ENCODE data around the gene EED.
"Not testable (repeated sequence)": the region's sequence is repeated elsewhere in the genome, so short reads cannot be mapped to it uniquely, and the experiment has no call there.

EED gene

GRCh38 chr11:86212019-86212611 lies 32.4 kb upstream of the EED start:
- intact Hi-C loops (cut with DNase I), result no loop called here
- no peak for DNase-seq

- no peak for DNase-seq
- intact Hi-C loops (cut with DNase I), result loop anchor here (5.0 kb wide), 1 partner anchor 272 kb away; no protein-coding TSS in a partner anchor
Observed at GRCh38 chr11:86214710-86215109, 29.8 kb upstream of the EED start.

- intact Hi-C loops (cut with DNase I), result loop anchor here (5.0 kb wide), 1 partner anchor 276 kb away; no protein-coding TSS in a partner anchor
- DNase-seq, result peak; percentile 17 to 90 (median 74)
Observed at GRCh38 chr11:86218125-86219084, 26.1 kb upstream of the EED start.

DNA sequence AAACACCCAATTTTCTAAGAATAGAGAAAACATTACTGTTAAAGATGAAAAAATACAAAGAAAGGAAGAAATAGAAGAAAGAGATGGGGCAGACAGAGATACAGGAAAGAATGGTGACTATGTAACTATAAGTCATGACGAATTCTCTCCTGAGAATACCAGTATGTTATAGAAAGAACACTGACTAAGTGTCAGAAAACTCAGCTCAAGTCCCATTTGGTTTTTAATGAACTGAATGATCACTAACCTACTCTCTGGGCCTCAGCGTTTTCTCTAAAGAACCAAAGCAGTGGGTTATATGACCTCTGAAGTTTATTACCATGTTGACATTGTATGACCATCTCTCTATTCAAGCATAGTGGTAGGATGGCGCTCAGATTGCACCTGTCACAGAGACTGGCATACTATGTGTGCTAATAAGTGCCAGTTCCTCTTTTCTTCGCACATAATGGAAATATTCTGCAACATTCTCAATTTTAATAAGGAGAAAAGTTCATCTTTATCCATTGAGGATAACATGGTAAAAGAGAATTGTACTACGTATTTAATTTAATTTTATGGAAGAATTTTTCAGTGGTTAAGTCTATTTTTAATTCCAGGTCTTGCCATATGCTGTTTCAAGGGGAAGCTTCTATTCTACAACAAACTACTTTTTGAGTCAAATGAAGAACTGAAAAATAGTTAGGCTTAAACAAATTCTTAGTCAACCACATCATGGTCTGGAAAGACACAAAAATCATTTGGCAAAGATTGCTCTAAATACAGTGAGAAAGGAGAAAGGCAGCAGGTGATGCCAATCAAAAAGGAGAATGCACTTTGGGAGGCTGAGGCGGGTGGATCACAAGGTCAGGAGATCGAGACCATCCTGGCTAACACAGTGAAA lies 25.0 kb upstream of the EED start:
- no peak for DNase-seq
- intact Hi-C loops (cut with DNase I), result loop anchor here (5.0 to 10.0 kb wide), 2 partner anchors 277 to 365 kb away; partner anchors contain the start of gene CCDC83

GRCh38 chr11:86220653-86221052 lies 23.9 kb upstream of the EED start:
- no peak for DNase-seq
- intact Hi-C loops (cut with DNase I), result loop anchor here (10.0 kb wide), 1 partner anchor 366 kb away; the partner anchor contains the start of gene CCDC83

- no peak for DNase-seq
- intact Hi-C loops (cut with DNase I), result loop anchor here (10.0 kb wide), 1 partner anchor 367 kb away; the partner anchor contains the start of gene CCDC83
Observed at GRCh38 chr11:86222081-86222480, 22.5 kb upstream of the EED start.

- DNase-seq, result not testable (repeated sequence)
- intact Hi-C loops (cut with DNase I), result loop anchor here (10.0 kb wide), 1 partner anchor 370 kb away; the partner anchor contains the start of gene CCDC83
Observed at GRCh38 chr11:86224575-86224974, 20.0 kb upstream of the EED start.

DNA sequence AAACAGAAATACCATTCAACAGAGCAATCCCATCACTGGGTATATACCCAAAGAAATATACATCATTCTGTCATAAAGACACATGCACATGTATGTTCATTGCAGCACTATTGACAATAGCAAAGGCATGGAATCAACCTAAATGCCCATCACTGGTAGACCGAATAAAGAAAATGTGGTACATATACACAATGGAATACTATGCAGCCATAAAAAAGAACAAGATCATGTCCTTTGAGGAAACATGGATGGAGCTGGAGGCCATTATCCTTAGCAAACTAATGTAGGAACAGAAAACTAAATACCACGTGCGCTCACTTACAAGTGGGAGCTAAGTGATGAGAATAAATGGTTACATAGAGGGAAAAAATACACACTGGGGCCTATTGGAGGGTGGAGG lies 19.2 kb upstream of the EED start:
- not testable (repeated sequence) for DNase-seq
- intact Hi-C loops (cut with DNase I), result loop anchor here (10.0 kb wide), 1 partner anchor 371 kb away; the partner anchor contains the start of gene CCDC83

DNA sequence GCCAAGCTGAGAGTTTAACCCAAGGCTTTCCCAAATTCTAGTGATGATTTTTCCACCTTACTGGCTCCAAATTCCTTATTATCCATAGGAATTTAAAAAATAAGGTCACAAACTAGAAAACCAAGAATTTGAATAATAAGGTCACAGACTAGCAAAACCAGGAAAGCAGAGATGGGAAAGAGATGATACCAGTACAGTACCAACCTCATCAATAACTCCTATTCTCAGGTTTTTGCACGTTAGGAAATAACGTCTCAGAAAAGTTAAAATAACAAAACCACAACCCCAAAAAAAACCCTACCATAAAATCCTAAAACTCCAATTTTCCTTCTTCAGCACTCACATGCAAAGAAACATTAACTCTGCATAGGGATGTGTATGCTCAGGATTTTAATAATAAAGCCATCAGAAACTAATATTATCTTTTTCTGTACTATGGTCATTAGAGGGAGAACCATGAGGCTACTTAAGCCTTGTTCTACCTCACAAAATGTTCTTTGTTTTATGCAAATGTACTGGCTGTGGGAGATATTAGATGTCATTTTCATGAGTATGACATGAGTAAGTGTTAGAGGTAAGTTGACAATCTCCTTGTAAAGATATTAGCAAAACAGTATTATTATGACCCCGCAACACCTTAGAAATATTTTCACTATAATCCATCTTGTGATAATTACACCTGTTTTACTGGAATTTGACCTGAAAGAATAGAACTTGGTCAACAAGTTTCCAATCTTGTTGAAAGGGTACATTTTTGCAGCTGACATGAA lies 16.1 kb upstream of the EED start:
- DNase-seq, result no peak
- intact Hi-C loops (cut with DNase I), result loop anchor here (10.0 kb wide), 1 partner anchor 374 kb away; the partner anchor contains the start of gene CCDC83

- peak in 11 of 42 donors; percentile 12 to 51 (median 33) for DNase-seq
- intact Hi-C loops (cut with DNase I), result loop anchor here (10.0 kb wide), 1 partner anchor 374 kb away; the partner anchor contains the start of gene CCDC83
Observed at GRCh38 chr11:86229039-86229330, 15.6 kb upstream of the EED start.

- no peak for DNase-seq
- intact Hi-C loops (cut with DNase I), result no loop called here
Observed at GRCh38 chr11:86230179-86230804, 14.3 kb upstream of the EED start.

GRCh38 chr11:86230921-86231434 lies 13.6 kb upstream of the EED start:
- no peak for DNase-seq
- intact Hi-C loops (cut with DNase I), result no loop called here

DNA sequence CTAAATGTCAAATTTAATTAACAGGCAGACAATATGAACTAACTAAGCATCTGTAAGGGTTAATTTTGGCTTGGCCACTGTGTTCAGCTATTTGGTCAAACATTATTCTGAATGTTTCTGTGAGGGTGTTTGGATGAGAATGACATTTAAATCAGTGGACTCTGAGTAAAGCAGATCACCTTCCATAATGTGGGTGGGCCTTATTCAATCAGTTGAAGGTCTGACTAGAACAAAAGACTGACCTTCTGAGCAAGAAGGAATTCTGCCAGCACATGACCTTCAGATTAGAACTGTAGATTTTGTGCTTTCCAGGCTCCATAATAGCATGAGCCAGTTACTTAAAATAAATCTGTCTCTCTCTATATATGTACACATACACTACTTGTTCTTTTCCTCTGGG lies 12.0 kb upstream of the EED start:
- no peak for DNase-seq
- intact Hi-C loops (cut with DNase I), result no loop called here

GRCh38 chr11:86234831-86235461 lies 9.6 kb upstream of the EED start:
- intact Hi-C loops (cut with DNase I), result no loop called here
- DNase-seq, result no peak

DNA sequence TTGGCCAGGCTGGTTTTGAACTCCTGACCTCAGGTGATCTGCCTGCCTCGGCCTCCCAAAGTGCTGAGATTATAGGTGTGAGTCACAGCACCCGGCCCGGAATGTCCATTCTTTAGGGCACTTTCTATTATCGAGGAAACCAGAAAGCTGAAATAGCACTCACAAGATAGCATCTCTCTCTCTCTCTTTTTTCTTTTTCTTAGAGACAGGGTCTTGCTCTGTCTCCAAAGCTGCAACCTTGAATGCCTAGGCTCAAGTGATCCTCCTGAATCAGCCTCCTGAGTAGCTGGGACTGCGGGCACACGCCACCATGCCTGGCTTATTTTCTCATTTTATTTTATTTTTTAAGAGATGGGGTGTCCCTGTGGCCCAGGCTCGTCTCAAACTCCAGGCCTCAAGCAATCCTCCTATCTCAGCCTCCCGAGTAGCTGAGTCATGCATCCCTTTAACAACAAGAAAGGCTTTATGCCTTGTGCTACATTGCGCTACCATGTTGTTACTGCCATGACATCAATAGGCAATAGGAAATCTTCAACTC lies 7.2 kb upstream of the EED start:
- DNase-seq, result no peak
- intact Hi-C loops (cut with DNase I), result no loop called here

DNA sequence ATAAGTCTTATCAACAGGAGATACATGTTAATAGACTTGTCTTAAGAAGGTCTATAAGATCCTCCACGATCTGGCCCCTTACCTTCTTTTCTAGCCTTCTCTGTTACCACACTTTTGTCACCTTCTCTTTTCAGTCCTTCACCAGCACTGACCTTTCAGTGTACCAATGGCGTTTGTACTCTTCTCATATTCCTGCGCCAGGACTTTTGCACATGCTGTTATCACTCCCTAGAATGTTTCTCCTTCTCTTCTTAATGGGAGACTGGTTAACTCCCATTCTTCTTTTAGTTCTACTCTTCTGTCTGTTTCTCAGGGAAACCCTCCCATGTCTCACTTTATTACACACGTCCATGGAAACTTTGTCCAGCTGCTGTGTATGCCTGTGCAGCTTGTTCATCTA lies 4.4 kb upstream of the EED start:
- no peak for DNase-seq
- intact Hi-C loops (cut with DNase I), result no loop called here
